ENCODE measurements around the gene PAGE4. TPM values are rescaled to one million over a fixed set of nuclear protein-coding genes. Genes with fewer than 3 reads are reported as not detected.

The PAGE4 gene
- total and polyA plus RNA-seq, 9 of the 15 experiments (the other 6 are each of a cell fraction or from before 2014, with no cell fraction given): 0.99 to 8.0 (median 3.9) TPM

GRCh38 chrX:49829016-49829415 lies at the start of gene PAGE4 (continued):
- TF ChIP-seq POLR2AphosphoS5 (IDR thresholded peaks at IDR 0.05; ENCODE audit: control insufficient read depth, insufficient read depth, low read depth, low read length) (no peak), E2F6 (IDR thresholded peaks at IDR 0.05; ENCODE audit: borderline replicate concordance in 1 of 2, extremely low read depth in 1 of 2, insufficient read depth in 1 of 2, insufficient read length in 1 of 2, low read depth in 1 of 2, low read length in 1 of 2, poor library complexity in 1 of 2, severe bottlenecking in 1 of 2) (peak; percentile 28 to 60), TOE1 (IDR thresholded peaks at IDR 0.05; ENCODE audit: borderline replicate concordance) (peak; percentile 81), TOE1 (CRISPR knock-in tag; IDR thresholded peaks at IDR 0.05; ENCODE audit: borderline replicate concordance, low read depth) (no peak), ZNF780A (CRISPR knock-in tag; IDR thresholded peaks at IDR 0.05) (no peak)
- TF ChIP-seq, protein P1, sequence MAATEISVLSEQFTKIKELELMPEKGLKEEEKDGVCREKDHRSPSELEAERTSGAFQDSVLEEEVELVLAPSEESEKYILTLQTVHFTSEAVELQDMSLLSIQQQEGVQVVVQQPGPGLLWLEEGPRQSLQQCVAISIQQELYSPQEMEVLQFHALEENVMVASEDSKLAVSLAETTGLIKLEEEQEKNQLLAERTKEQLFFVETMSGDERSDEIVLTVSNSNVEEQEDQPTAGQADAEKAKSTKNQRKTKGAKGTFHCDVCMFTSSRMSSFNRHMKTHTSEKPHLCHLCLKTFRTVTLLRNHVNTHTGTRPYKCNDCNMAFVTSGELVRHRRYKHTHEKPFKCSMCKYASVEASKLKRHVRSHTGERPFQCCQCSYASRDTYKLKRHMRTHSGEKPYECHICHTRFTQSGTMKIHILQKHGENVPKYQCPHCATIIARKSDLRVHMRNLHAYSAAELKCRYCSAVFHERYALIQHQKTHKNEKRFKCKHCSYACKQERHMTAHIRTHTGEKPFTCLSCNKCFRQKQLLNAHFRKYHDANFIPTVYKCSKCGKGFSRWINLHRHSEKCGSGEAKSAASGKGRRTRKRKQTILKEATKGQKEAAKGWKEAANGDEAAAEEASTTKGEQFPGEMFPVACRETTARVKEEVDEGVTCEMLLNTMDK (IDR thresholded peaks at IDR 0.05; ENCODE audit: borderline replicate concordance, insufficient read depth, low read depth, low read length, poor library complexity, severe bottlenecking): peak; percentile 33

DNA sequence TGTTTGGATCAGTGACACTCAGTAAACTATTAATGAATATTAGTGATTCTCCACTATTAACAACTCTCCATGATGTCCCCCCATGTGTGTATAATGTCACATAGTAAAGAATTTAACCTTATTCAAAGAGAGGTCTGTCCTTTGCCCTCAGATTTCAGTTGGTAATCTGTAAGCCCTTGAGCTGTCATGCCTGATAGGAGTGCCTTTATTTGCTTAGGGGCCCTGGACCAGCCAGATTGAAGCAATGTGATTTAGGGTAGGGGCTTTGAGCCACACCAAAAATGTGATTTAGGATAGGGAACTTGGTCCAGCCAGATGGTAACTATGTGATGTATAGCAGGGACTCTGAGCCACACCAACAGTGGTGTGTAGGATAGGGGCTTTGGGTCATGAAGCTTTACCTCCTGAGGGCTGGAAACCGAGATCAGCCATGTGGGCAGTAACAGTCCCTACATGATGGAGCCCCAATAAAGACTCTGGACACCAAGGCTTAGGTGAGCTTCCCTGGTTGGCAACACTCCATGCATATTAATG lies 44.3 kb upstream of the PAGE4 start:
- FAIRE-seq: no peak
- BruUV-seq (replicated peaks): no TSS peak
- no peak for TF ChIP-seq SUPT5H (IDR thresholded peaks at IDR 0.05)
- TF ChIP-seq DPF2 (IDR thresholded peaks at IDR 0.05): no peak

More for the DNA sequence above, 44.3 kb upstream of the PAGE4 start:
- Histone ChIP-seq H4K20me1 (replicated peaks; ENCODE audit: control insufficient read depth, insufficient read depth, low read length) (no peaks in the 10 kb centered on the region), H3K4me3 (no peak overlapping the region), H3K4me1 (replicated peaks in 1 of 2; ENCODE audit: control insufficient read depth in 2 of 2, insufficient read depth in 2 of 2, low read length in 2 of 2) (no peaks in the 10 kb centered on the region), H3K9me1 (ENCODE audit: control insufficient read depth, insufficient read depth, low read length) (no peaks in the 10 kb centered on the region), H3K79me2 (ENCODE audit: control insufficient read depth, insufficient read depth, low read length) (no peaks in the 10 kb centered on the region), H3K9ac (ENCODE audit: insufficient read depth in 1 of 2, low read depth in 2 of 2, low read length in 2 of 2) (no peak overlapping the region), H3K36me3 (ENCODE audit: control insufficient read depth, insufficient read depth, low read length) (no peaks in the 10 kb centered on the region), H3K27ac (ENCODE audit: extremely low read depth, low read depth, low read length) (no peak overlapping the region), H2AFZ (ENCODE audit: low read depth, low read length) (no peak overlapping the region), H3K4me2 (ENCODE audit: insufficient read depth, low read length) (no peak overlapping the region), H3K27me3 (ENCODE audit: control insufficient read depth in 2 of 2, insufficient read depth in 2 of 2, low read length in 2 of 2) (no peaks in the 10 kb centered on the region; a peak in 2 of 5 replicates), H3K9me3 (replicated peaks; ENCODE audit: control insufficient read depth, insufficient read depth, low read depth, low read length) (no peaks in the 10 kb centered on the region)
- in situ Hi-C loops (cut with MboI) (no loop called here), intact Hi-C loops (cut with micrococcal nuclease) (no loop called here)
- ATAC-seq: no peak
- DNase-seq (ENCODE audit: extremely low read depth in 1 of 4, low spot score in 3 of 4): no peak
- ChIA-PET POLR2A (no interaction called here), CTCF (ENCODE audit: low intra/inter-chr PET ratio) (no interaction called here)
- WGBS (ENCODE audit: insufficient coverage, low coverage, missing lambda C conversion rate): 0% methylated on average over 1 of the region's 1 CpG
